ENCODE results near the gene SLC46A3.
"Not testable (repeated sequence)": the region's sequence is repeated elsewhere in the genome, so short reads cannot be mapped to it uniquely, and the experiment has no call there.

Gene SLC46A3, protein sequence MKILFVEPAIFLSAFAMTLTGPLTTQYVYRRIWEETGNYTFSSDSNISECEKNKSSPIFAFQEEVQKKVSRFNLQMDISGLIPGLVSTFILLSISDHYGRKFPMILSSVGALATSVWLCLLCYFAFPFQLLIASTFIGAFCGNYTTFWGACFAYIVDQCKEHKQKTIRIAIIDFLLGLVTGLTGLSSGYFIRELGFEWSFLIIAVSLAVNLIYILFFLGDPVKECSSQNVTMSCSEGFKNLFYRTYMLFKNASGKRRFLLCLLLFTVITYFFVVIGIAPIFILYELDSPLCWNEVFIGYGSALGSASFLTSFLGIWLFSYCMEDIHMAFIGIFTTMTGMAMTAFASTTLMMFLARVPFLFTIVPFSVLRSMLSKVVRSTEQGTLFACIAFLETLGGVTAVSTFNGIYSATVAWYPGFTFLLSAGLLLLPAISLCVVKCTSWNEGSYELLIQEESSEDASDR

DNA sequence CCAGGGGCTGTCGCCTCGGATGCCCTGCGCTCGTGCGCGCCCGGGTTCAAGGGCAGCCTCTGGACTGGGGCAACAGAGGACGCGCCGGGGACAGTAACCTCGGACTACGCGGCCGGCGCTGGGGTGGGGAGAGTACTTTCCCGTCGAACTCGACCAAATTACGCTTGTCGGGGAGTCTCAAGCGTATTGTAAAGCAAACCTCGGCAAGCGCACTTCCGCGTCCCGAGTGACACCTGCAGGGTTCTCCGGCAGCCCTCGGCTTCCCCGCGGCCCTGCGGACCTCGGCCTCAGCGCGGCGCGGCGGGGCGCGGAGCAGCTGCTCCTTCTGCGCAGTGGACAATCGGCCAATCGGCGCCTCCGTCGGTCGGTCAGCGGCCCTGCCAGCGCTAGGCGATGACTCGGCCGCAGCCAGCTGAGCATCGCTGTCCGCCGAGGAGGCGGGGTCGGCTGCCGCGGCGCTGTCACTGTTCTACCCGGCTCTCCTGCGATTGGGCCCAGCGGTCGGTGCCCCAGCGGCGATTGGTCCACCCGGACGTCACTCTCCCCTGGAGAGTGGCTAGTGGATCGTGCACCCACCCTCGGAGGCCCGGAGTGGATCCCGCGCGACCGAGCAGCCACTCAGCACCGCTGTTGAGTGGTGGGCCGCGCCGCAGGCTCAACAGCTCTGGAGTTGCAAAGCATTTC is at the start of gene SLC46A3:
Gene SLC46A3 (minus strand): TSS at position 428 of the 684 bp plus-strand sequence. CDS start 972 bp downstream, outside the sequence.
- DNase-seq = peak; percentile 97

DNA sequence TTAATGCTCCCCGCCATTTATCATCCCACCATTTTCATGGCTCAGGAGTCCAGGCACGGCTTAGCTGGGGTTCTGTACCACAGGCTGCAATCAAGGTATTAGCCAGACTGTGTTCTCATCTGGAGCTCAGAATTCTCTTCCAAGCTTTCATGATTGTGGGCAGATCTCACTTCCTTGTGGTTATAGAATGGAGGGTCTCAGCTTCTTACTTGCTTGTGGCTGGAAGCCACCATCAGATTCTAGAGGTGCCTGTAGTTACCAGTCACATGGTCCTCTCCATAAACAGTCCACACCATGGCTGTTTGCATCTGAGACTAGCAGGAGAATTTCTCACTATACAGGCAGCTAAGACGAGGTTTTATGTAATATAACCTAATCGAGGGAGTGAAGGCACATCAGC is 45.1 kb upstream of the SLC46A3 start:
- no peak for DNase-seq

DNA sequence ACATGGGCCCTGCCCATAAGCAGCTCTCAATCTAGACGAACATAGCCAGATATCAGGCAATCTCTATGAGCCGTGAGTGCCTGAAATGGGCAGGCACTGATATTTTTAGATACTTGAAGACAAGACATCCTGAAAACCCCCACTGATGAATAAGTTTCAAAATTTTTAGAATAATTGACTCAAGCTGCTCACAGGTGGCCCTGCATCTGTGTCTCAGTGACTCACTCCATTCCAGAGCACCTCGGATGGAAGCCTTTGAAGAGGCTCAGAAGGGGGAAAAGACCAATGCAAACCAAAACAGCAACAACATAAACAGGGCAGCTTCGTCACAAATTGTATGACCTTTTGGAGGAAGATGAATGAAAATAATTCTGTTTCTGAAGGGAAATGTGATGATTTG is 42.8 kb upstream of the SLC46A3 start:
- peak; percentile 77 for DNase-seq

DNA sequence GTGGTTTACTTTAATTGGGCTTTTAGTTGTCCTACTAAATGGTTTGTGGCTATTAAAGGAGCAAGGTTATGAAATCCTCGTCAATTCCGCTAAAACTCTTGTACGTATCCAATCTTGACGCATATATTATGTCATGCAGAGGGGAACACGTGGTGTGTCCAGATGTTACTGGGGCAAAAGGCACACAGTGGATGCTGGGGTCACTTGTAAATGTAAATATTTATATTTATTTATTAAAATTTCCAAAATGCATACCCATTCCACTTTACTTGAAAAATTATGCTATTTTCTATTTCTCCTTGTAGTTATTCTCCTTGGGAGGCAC is 36.7 kb upstream of the SLC46A3 start:
- DNase-seq = no peak

DNA sequence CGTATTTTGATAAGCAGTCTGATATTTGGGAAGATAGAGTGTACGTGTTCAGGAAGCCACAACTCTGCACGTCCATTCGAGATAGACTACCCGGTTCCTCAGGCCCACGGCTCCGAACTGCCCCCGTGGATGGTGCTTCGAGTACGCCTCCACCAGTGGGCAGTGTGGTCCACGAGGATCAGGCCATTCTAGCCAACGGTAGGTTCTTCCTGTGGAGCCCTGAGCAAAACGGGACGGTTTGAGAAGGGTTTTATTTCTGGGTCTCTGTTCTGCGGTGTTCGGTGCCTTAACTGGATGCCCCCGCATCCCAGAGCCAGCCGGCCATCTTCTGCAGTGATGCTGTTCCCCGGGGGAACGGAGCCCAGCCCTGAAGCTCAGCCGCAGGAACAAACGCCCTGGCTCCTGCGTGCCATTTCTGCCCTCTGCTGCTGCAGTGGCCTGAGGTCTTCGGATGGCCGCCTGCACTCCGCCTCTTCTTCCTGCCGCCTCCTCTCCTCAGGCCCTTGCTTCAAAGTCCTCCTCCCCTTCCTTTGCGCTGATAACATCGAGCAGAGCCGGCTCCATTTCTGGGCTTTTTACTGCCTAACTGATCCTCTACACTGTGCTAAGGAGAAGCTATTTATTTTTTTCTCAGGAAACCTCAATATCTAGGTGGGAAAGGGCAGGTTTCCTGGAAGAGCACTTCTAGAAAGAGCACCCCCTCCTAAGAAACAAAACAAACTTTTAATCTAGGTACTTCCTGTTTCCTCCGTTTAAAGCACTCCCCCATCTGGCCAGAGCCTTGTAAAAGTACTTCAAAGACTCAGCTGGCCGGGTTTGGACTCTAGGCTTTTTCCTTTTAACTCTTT is 36.2 kb upstream of the SLC46A3 start:
- DNase-seq = no peak

DNA sequence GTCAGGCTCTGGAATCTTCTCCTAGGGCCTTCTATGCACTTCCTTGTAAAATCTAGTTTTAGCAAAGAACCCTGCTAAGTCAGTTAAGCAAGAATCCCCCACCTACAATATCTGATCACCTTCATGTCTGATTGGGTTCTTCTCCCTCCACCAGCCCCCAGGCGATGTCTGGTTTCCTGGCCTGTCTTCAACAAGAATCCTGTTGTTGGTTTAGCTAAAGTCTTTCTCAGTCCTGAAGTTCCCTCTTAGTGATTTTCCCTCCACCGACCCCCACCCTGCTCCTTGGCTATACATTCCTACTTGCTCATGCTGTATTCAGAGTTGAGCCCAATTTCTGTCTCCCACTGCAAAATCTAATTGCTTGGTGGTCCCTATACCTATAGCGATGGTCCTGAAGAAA is 35.2 kb upstream of the SLC46A3 start:
- peak; percentile 43 for DNase-seq

DNA sequence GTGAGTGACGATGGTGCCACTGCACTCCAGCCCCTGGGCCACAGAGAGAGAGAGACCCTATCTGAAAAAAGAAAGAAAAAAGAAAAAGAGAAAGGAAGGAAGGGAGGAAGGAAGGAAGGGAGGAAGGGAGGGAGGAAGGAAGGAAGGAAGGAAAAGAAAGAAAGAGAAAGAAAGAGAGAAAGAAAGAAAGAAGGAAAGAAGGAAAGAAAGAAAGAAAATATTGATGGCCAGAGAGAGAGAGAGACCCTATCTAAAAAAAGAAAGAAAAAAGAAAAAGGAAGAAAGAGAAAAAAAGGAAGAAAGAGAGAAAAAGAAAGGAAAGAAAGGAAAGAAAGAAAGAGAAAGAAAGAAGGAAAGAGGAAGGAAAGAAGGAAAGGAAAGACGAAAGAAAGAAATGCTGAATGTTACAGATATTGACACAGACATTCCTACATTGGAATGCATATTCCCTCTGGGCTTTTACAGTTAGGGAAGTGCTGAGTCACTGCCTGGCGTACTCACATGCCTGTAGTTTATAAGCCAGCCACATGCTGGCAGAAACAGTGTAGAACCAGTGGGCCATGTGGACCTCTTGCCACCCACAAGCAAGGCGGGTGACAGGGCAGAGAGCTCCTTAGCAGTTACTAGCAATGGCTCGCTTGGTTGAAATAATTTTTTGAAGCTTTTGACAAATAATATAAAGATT is 34.6 kb upstream of the SLC46A3 start:
- peak; percentile 95 for DNase-seq

DNA sequence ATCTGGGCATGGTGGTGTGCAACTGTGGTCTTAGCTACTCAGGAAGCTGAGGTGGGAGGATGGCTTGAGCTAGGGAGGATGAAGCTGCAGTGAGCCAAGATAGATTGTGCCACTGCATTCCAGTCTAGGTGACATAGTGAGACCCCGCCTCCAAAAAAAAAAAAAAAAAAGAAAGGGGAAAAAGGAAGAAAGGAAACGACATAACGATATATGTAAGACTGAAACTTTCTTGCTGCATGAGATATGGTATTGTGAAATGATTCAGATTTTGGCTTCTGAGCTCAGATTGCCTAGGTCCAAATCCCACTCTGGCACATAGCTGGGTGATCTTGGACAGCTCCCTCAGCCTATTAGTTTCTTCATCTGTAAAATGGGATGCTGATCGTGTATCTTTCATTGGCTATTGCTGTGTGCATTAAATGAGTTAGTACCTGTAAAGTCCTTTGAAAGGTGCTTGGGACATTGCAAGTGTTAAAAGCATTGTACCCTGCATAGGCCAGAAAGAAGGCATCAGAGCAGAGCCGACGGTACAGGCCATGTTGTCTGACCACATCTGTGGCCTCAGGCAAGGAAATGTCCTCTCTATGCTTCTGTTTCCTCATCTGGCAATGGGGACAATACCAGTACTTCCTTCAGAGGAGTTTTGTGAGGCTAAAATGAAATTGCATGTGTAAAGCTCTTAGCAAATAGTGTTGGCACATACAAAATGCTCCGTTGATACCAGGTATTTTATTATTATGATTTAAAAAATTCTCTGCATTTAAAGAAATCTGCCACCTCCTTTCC is 32.6 kb upstream of the SLC46A3 start:
- no peak for DNase-seq

DNA sequence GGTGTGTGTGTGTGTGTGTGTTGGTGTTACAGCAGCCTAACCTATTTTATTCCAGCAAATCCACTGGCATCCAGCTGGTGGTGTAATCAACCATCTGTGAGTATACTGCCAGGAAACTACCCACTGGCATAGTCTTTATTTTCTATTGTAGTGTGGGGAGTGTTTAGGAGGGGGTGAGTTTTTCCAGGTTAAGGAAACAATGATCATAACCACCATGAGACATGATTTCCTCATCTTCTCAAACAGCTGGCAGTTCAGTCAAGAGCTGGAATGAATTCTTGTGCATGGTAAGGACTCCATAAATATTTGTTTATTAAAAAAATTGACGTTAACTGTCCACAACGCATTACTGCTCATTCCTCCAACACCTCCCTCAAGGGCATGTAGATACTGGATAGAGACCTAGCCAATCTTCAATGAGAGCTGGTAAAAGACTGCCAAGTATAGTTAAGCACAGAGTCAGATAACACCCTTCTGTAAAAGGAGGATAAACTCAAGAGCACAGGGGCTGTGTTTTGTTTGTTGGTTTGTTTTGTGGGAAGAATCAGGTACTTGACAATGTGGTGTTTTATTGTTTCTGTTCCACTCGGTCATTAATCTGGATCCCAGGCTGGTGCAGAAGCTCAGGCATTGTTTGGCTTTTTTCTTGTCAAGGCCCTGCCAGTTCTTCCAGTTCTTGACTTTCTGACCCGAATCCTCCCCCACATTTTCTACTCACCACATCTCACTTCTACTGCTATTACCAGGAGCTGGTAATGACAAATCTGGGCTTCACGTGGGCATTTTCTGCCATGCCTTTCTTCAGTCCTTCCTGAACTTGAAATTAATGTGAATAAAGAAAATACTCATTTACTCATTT is 31.6 kb upstream of the SLC46A3 start:
- no peak for DNase-seq

DNA sequence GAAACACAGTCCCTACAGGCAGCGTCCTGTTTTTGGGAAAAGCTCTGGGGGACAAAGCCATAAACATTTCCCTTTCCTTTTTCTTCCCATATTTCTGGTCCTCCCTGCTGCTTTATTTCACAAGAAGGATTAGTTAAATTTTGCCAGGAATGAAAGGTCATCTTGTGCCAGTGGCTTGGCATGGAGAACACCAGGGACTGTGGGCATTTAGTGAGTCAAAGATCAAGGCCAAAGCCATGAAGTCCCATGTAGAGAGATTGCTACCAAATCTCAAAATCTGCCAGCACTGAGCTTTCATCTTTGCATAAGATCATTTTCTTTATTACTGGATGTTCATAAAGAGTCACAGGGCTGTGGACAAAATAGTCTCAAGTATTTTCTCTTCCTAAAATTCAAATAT is 29.1 kb upstream of the SLC46A3 start:
- DNase-seq = no peak

DNA sequence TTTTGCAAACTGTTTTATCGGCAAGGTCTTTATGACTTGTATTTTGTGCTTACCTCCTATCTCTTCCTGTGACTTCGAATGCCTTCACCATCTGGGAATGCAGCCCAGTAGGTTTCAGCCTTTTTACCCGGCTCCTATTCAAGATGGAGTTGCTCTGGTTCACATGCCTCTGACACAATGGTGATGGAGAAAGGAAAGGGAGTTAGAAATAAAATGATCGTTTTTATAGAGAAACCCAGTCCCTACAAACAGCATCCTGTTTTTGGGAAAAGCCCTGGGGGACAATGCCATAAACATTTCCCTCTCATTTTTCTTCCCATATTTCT is 27.5 kb upstream of the SLC46A3 start:
- DNase-seq = no peak

DNA sequence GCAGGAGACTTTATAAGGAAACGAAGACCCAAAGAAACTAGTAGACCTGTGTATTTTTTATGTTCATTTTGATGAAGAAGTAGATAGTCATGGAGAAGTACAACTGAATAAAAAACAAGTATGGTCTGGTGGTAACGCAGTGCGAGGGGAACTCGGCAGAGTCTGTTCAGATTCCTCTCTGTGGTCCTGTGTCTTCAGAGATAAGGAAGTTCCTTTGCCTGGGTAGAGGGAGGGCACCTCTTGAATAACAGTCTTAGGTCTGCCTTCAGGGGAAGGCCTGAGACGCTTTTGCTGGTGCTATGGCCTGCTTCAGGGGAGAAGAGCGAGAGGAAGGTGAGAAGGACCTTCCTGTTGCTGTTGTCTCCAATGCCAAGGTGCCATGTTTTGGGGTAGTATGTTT is 25.9 kb upstream of the SLC46A3 start:
- no peak for DNase-seq

DNA sequence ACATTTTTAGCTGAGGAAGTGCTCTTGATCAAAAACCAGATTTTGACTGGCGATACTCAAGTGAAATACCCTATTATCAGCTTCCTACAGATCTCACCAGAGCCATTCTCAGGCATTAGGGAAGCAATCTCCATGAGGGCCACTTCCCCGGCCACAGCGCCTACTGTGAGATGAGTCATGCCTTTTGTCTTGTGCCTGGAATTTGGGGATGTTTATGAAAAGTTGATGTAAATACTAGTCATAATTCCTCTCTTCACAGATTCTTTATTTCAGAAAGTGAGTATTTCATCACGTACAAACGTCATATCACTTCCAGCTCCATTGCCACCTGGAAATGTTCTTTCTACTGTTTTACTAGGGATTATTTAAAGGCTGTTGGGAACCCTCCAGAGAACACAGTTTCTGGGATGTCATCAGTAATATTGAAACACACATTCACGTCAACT is 25.3 kb upstream of the SLC46A3 start:
- peak; percentile 57 for DNase-seq

DNA sequence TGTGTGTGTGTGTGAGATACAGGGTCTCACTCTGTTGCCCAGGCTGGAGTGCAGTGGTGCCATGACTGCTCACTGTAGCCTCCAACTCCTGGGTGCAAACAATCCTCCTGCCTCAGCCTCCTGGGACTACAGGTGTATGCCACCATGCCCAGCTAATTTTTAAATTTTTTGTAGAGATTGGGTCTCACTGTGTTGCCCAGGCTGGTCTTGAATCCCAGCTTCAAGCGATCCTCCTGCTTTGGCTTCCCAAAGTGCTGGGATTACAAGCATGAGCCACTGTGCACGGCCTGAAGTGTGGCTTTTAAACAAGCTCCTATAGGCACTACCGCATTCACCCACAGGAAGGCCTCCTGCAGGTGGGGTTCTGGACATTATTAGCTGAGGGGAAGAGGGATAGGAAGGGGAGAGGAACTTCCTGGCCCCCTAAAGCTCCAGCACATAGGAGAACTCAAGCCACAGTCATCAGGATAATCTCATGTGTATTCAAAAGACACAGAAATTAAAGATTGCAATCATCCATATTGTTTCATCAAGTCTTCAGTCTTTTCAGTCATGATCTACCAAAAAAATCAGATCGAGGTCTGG is 24.8 kb upstream of the SLC46A3 start:
- DNase-seq = no peak

DNA sequence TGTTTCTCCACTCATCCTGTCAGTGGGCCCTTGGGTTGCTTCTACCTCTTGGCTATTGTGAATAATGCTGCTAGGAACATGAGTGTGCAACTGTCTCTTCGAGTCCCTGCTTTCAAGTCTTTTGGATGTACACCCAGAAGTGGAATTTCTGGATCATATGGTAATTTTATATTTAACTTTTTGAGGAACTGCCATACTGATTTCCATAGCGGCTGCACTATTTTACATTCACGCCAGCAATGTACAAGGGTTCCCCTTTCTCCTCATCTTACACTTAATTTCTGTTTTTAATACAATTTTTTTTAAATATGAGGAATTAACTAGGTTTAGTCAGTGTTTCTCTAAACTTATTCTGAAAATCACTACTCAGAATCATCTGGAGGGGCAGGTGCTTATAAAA is 24.2 kb upstream of the SLC46A3 start:
- DNase-seq = no peak

DNA sequence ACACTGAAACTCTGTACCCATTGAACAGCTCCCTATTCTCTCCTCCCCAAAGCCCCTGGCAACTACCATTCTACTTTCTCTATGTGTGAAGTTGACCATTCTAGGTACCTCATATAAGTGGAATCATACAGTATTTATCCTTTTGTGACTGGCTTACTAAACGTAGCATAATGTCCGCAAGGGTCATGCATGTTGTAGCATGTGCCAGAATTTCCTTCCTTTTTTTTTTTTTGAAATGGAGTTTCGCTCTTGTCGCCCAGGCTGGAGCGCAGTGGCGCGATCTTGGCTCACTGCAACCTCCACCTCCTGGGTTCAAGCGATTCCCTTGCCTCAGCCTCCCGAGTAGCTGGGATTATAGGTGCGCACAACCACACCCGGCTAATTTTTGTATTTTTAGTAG is 23.7 kb upstream of the SLC46A3 start:
- DNase-seq = not testable (repeated sequence)

DNA sequence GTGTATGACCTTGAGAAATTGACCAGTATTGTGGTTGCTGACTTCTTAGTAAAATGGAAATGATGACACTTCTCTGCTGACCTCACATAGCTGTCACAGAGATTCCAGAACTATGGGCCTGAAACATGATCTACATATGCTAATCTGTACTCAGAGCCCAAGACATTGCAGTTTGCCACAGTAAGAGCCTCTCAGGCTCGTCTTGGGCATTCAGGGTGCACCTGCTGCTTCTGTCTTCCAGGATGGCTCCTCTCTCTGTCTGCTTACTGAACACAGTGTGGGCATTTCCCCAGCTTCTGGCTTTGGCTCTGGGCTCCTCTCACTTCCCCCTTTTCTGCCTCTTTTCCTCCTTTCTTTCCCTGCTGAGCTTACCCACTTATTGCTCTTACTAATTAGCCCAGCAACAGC is 22.3 kb upstream of the SLC46A3 start:
- DNase-seq = no peak

DNA sequence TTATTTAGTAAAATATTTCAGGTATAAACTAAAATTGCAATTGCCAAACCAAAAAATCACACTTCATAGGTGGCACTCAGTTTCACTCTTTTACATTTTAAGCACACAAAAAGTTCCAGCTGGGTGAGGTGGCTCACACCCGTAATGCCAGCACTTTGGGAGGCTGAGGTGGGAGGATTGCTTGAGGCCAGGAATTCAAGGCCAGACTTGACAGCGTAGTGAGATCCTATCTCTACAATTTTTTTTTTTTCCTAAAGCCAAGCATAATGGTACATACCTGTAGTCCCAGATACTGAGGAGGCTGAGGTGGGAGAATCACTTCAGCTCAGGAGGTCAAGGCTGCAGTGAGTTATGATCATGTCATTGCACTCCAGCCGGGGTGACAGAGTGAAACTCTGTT is 20.6 kb upstream of the SLC46A3 start:
- no peak for DNase-seq

DNA sequence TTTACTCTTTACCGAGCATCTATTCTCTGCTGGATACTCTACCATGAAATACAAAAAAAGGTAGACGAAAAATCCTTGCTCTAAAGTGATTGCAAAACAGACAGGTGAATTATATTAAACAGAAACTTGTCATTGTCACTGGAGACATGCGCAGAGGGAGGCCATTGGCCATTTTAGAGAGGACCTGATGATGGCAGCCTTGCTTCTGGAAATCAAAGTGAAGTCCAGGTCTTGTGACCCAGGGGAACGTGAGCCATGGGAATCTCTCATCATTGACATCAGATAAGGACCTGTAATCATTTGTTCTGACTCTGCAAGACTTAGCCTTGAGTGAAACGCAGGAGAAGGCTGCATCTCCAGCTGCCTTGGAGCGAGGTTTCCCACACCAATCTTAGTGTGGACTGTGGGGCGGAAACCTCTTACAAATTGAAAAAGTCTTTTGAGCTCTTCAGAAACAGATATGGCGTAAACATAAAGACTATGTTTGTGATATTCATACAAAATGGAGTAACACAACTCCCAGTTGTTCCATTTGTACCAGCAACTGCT is 16.8 kb upstream of the SLC46A3 start:
- no peak for DNase-seq

DNA sequence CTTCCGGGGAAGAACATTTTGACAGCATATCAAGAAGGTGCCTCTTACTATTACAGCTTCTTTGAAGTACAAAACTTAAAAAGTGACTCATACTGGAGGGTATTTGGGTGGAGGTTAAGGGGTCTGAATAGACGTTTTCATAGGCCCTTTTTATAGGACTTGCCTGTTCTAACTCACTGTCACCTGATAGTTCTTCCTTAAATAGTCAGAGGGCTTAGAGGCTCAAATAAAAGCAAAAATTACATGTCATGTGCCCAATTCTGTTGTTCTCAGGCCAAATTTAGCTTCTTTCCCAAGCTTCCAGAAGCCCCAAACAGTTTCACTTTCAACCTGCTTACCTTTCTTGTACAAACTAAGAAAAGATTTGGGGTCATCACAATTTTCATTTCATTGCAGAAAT is 16.1 kb upstream of the SLC46A3 start:
- DNase-seq = no peak

DNA sequence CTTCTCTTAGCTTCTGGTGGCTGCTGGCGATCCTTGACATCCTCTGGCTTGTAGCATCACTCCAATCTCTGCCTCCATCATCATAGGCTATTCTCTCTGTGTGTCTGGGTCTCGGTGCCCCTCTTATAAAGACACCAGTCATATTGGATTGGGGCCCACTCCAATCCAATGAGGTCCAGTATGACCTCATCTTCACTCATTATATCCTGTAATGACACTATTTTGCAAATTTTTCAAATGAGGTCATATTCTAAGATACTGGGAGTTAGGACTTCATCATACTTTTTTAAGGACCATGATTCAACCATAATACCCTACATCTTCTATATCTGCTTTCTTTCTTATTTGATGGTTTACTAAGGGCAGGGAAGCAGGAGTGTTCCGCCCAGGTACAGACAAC is 12.0 kb upstream of the SLC46A3 start:
- no peak for DNase-seq

Measured in fibroblast of upper back skin (primary cell).